ENCODE results near the gene BHMT.

The BHMT gene

DNA sequence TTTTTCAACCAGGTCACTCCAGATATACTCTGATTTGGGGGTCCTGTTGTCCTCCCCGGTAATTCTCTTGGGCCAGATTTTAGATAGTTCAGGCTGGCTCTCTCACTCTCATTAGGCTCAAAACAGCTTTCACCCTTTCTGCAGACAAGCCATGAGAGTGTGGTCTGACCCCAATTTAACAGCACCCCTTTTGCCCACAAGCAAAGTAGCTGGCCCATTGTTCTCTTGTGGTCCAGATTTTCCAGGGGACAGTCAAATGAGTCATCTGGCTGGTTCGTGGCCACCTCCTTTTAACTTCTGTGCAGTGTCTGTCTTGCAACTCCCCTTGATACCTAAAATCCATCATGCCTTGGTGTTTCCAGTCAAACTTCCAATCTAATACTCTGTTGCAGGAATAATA is 25.5 kb upstream of the BHMT start:
- no peak for DNase-seq (ENCODE audit: extremely low read depth, insufficient read length)
- no peak overlapping the region for H3K4me3 ChIP-seq (replicated peaks; ENCODE audit: low read depth, low read length)
- TF ChIP-seq, protein P1, sequence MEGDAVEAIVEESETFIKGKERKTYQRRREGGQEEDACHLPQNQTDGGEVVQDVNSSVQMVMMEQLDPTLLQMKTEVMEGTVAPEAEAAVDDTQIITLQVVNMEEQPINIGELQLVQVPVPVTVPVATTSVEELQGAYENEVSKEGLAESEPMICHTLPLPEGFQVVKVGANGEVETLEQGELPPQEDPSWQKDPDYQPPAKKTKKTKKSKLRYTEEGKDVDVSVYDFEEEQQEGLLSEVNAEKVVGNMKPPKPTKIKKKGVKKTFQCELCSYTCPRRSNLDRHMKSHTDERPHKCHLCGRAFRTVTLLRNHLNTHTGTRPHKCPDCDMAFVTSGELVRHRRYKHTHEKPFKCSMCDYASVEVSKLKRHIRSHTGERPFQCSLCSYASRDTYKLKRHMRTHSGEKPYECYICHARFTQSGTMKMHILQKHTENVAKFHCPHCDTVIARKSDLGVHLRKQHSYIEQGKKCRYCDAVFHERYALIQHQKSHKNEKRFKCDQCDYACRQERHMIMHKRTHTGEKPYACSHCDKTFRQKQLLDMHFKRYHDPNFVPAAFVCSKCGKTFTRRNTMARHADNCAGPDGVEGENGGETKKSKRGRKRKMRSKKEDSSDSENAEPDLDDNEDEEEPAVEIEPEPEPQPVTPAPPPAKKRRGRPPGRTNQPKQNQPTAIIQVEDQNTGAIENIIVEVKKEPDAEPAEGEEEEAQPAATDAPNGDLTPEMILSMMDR (IDR thresholded peaks at IDR 0.05; ENCODE audit: insufficient read depth, low read length, poor library complexity, severe bottlenecking): no peak
- H3K27me3 ChIP-seq (replicated peaks; ENCODE audit: control insufficient read depth, insufficient read depth, low read length): no peaks in the 10 kb centered on the region
- H3K36me3 ChIP-seq (ENCODE audit: control insufficient read depth, insufficient read depth, low read length): no peaks in the 10 kb centered on the region

DNA sequence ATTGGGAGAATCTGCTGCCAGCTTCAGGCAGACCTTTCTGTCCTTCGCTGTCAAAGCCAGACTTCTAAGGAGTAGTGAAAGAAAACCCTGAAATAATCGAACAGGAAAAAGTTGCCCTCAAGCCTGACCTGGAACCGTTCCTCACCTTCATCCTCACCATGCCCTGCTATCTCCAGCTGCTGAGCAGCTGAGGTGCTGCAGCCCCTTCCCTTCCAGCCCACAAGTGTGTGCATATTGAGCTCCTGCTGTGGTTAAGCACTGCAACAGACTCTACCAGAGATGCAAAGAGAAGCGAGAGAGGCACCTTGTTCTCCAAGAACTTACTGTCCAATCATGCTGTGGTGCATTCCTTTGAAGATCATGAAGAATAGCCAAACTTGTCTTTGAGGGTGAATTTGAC is 23.1 kb upstream of the BHMT start:
- TF ChIP-seq, protein P1 (IDR thresholded peaks at IDR 0.05; ENCODE audit: insufficient read depth, low read length, poor library complexity, severe bottlenecking): no peak
- Histone ChIP-seq H3K27me3 (replicated peaks; ENCODE audit: control insufficient read depth, insufficient read depth, low read length) (no peaks in the 10 kb centered on the region), H3K36me3 (ENCODE audit: control insufficient read depth, insufficient read depth, low read length) (no peaks in the 10 kb centered on the region), H3K4me3 (replicated peaks; ENCODE audit: low read depth, low read length) (no peak overlapping the region)
- no peak for DNase-seq (ENCODE audit: extremely low read depth, insufficient read length)

DNA sequence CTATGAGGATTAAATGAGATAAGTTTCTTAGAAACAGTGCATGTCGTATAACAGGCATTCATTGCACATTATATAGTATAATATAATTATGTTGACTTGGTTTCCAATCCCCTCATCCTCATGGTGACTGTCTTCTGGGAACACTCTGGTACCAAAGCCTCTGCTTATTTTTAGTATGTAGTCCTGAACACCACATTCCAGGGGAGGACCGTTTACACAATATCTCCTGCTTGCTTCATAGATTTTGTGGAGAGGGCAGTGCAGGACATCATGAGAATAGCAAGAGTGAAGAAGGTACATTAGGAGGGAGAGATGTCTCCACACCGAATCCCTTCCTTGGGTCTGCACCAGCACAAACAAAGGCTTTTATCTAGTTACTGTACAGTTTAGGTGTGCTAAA is 20.5 kb upstream of the BHMT start:
- H3K4me3 ChIP-seq (replicated peaks; ENCODE audit: low read depth, low read length): no peak overlapping the region
- H3K27me3 ChIP-seq (replicated peaks; ENCODE audit: control insufficient read depth, insufficient read depth, low read length): no peaks in the 10 kb centered on the region
- TF ChIP-seq, protein P1 (IDR thresholded peaks at IDR 0.05; ENCODE audit: insufficient read depth, low read length, poor library complexity, severe bottlenecking): no peak
- no peak for DNase-seq (ENCODE audit: extremely low read depth, insufficient read length)
- H3K36me3 ChIP-seq (ENCODE audit: control insufficient read depth, insufficient read depth, low read length): no peaks in the 10 kb centered on the region

DNA sequence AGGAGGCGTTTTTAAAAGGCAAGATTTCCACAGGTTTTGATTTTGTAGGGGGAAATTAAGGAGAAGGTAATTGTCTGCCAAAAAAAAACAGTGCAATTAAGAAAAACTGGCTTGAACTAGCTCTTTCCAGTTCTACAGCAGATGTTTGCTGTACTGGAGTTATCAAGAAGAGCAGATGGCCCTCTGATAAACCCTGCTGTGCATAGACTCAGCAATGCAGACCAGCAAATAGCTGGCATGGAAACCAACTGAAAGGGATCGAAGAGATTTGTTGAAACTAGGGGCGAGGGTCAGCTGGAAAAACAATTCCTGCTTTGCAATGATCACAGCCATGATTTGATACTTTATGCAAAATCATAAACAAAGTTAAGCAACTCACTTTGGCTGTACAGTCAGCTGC is 17.8 kb upstream of the BHMT start:
- Histone ChIP-seq H3K4me3 (replicated peaks; ENCODE audit: low read depth, low read length) (no peak overlapping the region), H3K27me3 (replicated peaks; ENCODE audit: control insufficient read depth, insufficient read depth, low read length) (no peaks in the 10 kb centered on the region), H3K36me3 (ENCODE audit: control insufficient read depth, insufficient read depth, low read length) (no peaks in the 10 kb centered on the region)
- TF ChIP-seq, protein P1 (IDR thresholded peaks at IDR 0.05; ENCODE audit: insufficient read depth, low read length, poor library complexity, severe bottlenecking): no peak
- no peak for DNase-seq (ENCODE audit: extremely low read depth, insufficient read length)

DNA sequence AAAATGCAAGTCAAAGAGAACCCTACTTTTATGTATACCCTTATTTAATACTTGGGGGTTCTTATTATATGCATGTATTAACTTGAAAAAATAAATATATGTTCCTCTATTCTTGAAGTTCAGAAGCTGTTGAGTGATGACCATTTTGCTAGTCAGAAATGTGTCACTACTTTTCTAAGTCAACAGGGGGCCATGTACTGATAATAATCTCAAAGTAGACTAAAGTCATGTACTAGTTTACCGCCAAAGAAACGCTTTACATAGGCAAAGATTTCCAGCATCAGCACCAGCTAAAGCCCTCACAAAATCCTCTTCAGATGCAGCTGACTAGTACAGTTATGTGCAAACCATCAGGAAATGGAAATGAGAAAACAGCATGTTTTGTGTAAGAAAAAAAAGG is 5.7 kb upstream of the BHMT start:
- H3K27me3 ChIP-seq (replicated peaks; ENCODE audit: control insufficient read depth, insufficient read depth, low read length): no peaks in the 10 kb centered on the region
- H3K36me3 ChIP-seq (ENCODE audit: control insufficient read depth, insufficient read depth, low read length): no peaks in the 10 kb centered on the region
- TF ChIP-seq, protein P1 (IDR thresholded peaks at IDR 0.05; ENCODE audit: insufficient read depth, low read length, poor library complexity, severe bottlenecking): no peak
- H3K4me3 ChIP-seq (replicated peaks; ENCODE audit: low read depth, low read length): no peak overlapping the region
- DNase-seq (ENCODE audit: extremely low read depth, insufficient read length): no peak

Data from GM06990 (cell line).